HEK293 (cell line): ENCODE measurements around the gene LRRC7.

Source experiments
- CTCF ChIA-PET: fragments of 350-600 bp; formaldehyde crosslinking; extraction: SDS; loops from one replicate; lab custom pipeline; 2021; ENCODE audit warnings: antibody characterized with exemption; lab: Yijun Ruan, JAX
- POLR2A ChIA-PET: fragments of 300-600 bp; formaldehyde crosslinking; extraction: SDS; loops from one replicate; lab custom pipeline; 2020; ENCODE audit warnings: antibody characterized with exemption, inconsistent platforms; lab: Yijun Ruan, JAX
- H3K27ac ChIP-seq: fragments of 200-500 bp; sonication (Bioruptor generic); 2 replicates; pipeline ENCODE4 v1.5.1; 2014; ENCODE audit warnings: low read depth, low read length, control low read depth, inconsistent platforms; ENCODE audit errors: extremely low read depth
- H3K36me3 ChIP-seq, 2 experiments: fragments of 200-500 bp in 1 of 2; sonication (Bioruptor generic) in 1 of 2; 1 replicate in 1 of 2; 2 replicates in 1 of 2; pipeline ENCODE4 v1.5.1; 2014 to 2017; ENCODE audit warnings: inconsistent platforms in 2 of 2, low read length in 2 of 2; ENCODE audit not compliant: control insufficient read depth in 2 of 2, insufficient read depth in 1 of 2
- H3K4me1 ChIP-seq: fragments of 200-500 bp; sonication (Bioruptor generic); 2 replicates; pipeline ENCODE4 v1.5.1; 2014; ENCODE audit warnings: mild to moderate bottlenecking, low read length, inconsistent platforms; ENCODE audit not compliant: control insufficient read depth, insufficient read depth
- H3K4me3 ChIP-seq: 2 replicates; pipeline ENCODE4 v1.5.1; 2011; ENCODE audit warnings: low read depth, mild to moderate bottlenecking, control low read depth, low read length, moderate library complexity
- H3K9me3 ChIP-seq: fragments of 200-500 bp; sonication (Bioruptor generic); 2 replicates; pipeline ENCODE4 v1.5.1; 2014; ENCODE audit warnings: low read depth, low read length, inconsistent platforms; ENCODE audit not compliant: control insufficient read depth, insufficient read depth
- BCL11A ChIP-seq: fragments of 450-650 bp; formaldehyde crosslinking; IDR thresholded peaks from 2 replicates; pipeline ENCODE4 v1.5.1; 2016; ENCODE audit warnings: low read depth, missing biosample characterization, missing genetic modification characterization
- CTCF ChIP-seq: fragments of 450-650 bp; formaldehyde crosslinking; IDR thresholded peaks from 2 replicates; pipeline ENCODE4 v1.5.1; 2016; ENCODE audit warnings: missing biosample characterization, missing genetic modification characterization
- HOXA7 ChIP-seq: sonication (generic); formaldehyde crosslinking; IDR thresholded peaks from 2 replicates; pipeline ENCODE4 v1.8.1; 2022; ENCODE audit warnings: missing genetic modification reagents, borderline replicate concordance
- KLF7 ChIP-seq: fragments of 450-650 bp; formaldehyde crosslinking; IDR thresholded peaks from 2 replicates; pipeline ENCODE4 v1.5.1; 2016; ENCODE audit warnings: missing biosample characterization, missing genetic modification characterization, borderline replicate concordance
- OSR2 ChIP-seq: fragments of 450-650 bp; formaldehyde crosslinking; IDR thresholded peaks from 2 replicates; pipeline ENCODE4 v1.5.1; 2016; ENCODE audit warnings: missing biosample characterization, missing genetic modification characterization
- PRDM1 ChIP-seq: fragments of 450-650 bp; formaldehyde crosslinking; IDR thresholded peaks from 2 replicates; pipeline ENCODE4; 2016; ENCODE audit warnings: missing biosample characterization, missing genetic modification characterization
- PRDM10 ChIP-seq: fragments of 450-650 bp; formaldehyde crosslinking; IDR thresholded peaks from 2 replicates; pipeline ENCODE4 v1.5.1; 2016; ENCODE audit warnings: missing biosample characterization, missing genetic modification characterization
- TSHZ1 ChIP-seq: fragments of 450-650 bp; formaldehyde crosslinking; IDR thresholded peaks from 2 replicates; pipeline ENCODE4 v1.5.1; 2016; ENCODE audit warnings: missing biosample characterization, missing genetic modification characterization, borderline replicate concordance
- ZNF184 ChIP-seq: fragments of 450-650 bp; IDR thresholded peaks from 2 replicates; pipeline ENCODE4 v1.5.1; 2018; ENCODE audit warnings: missing biosample characterization, mild to moderate bottlenecking, missing genetic modification characterization
- ZNF24 ChIP-seq: fragments of 450-650 bp; formaldehyde crosslinking; IDR thresholded peaks from 2 replicates; pipeline ENCODE4 v1.5.1; 2016; ENCODE audit warnings: missing biosample characterization, missing genetic modification characterization
- ZNF366 ChIP-seq: fragments of 450-650 bp; formaldehyde crosslinking; conservative IDR thresholded peaks from 2 replicates; pipeline ENCODE4 v1.5.1; 2016; ENCODE audit warnings: missing biosample characterization, missing genetic modification characterization
- ZNF398 ChIP-seq: fragments of 450-650 bp; formaldehyde crosslinking; IDR thresholded peaks from 2 replicates; pipeline ENCODE4 v1.5.1; 2017; ENCODE audit warnings: missing biosample characterization, missing genetic modification characterization
- ZNF571 ChIP-seq: fragments of 450-650 bp; formaldehyde crosslinking; IDR thresholded peaks from 2 replicates; pipeline ENCODE4 v1.5.0; 2017; ENCODE audit warnings: missing biosample characterization, missing genetic modification characterization
- ZNF624 ChIP-seq: fragments of 450-650 bp; formaldehyde crosslinking; IDR thresholded peaks from 2 replicates; pipeline ENCODE4 v1.5.1; 2017; ENCODE audit warnings: missing biosample characterization, missing genetic modification characterization
- ZNF670 ChIP-seq: fragments of 450-650 bp; formaldehyde crosslinking; IDR thresholded peaks from 2 replicates; pipeline ENCODE4 v1.5.1; 2016; ENCODE audit warnings: missing biosample characterization, missing genetic modification characterization, low read depth
- ZSCAN30 ChIP-seq: fragments of 450-650 bp; IDR thresholded peaks from 2 replicates; pipeline ENCODE4 v1.5.1; 2018; ENCODE audit warnings: missing biosample characterization, mild to moderate bottlenecking, missing genetic modification characterization, moderate library complexity
- TF ChIP-seq, protein P1 (sequence below): fragments of 450-650 bp; formaldehyde crosslinking; IDR thresholded peaks from 2 replicates; pipeline ENCODE4 v1.5.1; 2016; ENCODE audit warnings: missing biosample characterization, missing genetic modification characterization
- TF ChIP-seq, protein P2 (sequence below): fragments of 450-650 bp; formaldehyde crosslinking; IDR thresholded peaks from 2 replicates; pipeline ENCODE4 v1.5.1; 2016; ENCODE audit warnings: missing biosample characterization, missing genetic modification characterization

Gene LRRC7

GRCh38 chr1:70042090-70042731, 474.5 kb downstream of the LRRC7 start (continued):
- no peak for TF ChIP-seq ZNF670 (tag by site-specific recombination)
- no peak for TF ChIP-seq ZNF624 (tag by site-specific recombination)
- no peak for TF ChIP-seq ZNF184 (tag by site-specific recombination)
- TF ChIP-seq ZNF398 (tag by site-specific recombination), result no peak
- no peak for TF ChIP-seq ZSCAN30 (tag by site-specific recombination)

GRCh38 chr1:70043804-70044203, 476.1 kb downstream of the LRRC7 start:
- Histone ChIP-seq H3K36me3 (no peaks in the 10 kb centered on the region), H3K9me3 (no peaks in the 10 kb centered on the region), H3K27ac (no peak overlapping the region), H3K4me1 (no peaks in the 10 kb centered on the region), H3K4me3 (no peak overlapping the region)
- no peak for TF ChIP-seq ZNF366 (tag by site-specific recombination)
- POLR2A ChIA-PET, result no interaction called here
- CTCF ChIA-PET, result no interaction called here

- Histone ChIP-seq H3K36me3 (no peaks in the 10 kb centered on the region), H3K4me1 (no peaks in the 10 kb centered on the region), H3K27ac (no peak overlapping the region), H3K4me3 (no peak overlapping the region), H3K9me3 (no peaks in the 10 kb centered on the region)
- ChIA-PET CTCF (interaction anchor here (0.7 kb wide), 1 partner anchor 109 kb away, joined by 4 read pairs; no protein-coding TSS in a partner anchor), POLR2A (no interaction called here)
- no peak for TF ChIP-seq CTCF (tag by site-specific recombination)
- no peak for TF ChIP-seq PRDM1 (tag by site-specific recombination)
- no peak for TF ChIP-seq BCL11A (tag by site-specific recombination)
- no peak for TF ChIP-seq HOXA7
- TF ChIP-seq KLF7 (tag by site-specific recombination), result no peak
- no peak for TF ChIP-seq ZNF24 (tag by site-specific recombination)
- TF ChIP-seq, protein P1, sequence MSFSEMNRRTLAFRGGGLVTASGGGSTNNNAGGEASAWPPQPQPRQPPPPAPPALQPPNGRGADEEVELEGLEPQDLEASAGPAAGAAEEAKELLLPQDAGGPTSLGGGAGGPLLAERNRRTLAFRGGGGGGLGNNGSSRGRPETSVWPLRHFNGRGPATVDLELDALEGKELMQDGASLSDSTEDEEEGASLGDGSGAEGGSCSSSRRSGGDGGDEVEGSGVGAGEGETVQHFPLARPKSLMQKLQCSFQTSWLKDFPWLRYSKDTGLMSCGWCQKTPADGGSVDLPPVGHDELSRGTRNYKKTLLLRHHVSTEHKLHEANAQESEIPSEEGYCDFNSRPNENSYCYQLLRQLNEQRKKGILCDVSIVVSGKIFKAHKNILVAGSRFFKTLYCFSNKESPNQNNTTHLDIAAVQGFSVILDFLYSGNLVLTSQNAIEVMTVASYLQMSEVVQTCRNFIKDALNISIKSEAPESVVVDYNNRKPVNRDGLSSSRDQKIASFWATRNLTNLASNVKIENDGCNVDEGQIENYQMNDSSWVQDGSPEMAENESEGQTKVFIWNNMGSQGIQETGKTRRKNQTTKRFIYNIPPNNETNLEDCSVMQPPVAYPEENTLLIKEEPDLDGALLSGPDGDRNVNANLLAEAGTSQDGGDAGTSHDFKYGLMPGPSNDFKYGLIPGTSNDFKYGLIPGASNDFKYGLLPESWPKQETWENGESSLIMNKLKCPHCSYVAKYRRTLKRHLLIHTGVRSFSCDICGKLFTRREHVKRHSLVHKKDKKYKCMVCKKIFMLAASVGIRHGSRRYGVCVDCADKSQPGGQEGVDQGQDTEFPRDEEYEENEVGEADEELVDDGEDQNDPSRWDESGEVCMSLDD (tag by site-specific recombination), result no peak
- TF ChIP-seq, protein P2, sequence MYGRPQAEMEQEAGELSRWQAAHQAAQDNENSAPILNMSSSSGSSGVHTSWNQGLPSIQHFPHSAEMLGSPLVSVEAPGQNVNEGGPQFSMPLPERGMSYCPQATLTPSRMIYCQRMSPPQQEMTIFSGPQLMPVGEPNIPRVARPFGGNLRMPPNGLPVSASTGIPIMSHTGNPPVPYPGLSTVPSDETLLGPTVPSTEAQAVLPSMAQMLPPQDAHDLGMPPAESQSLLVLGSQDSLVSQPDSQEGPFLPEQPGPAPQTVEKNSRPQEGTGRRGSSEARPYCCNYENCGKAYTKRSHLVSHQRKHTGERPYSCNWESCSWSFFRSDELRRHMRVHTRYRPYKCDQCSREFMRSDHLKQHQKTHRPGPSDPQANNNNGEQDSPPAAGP (tag by site-specific recombination), result no peak
- TF ChIP-seq PRDM10 (tag by site-specific recombination), result no peak
- no peak for TF ChIP-seq ZNF571
- TF ChIP-seq TSHZ1, result no peak
- no peak for TF ChIP-seq OSR2
These were observed 477.1 kb downstream of the LRRC7 start for GRCh38 chr1:70044832-70045231.
